Esophagus squamous epithelium (tissue), 4 donors: ENCODE data around the gene ZNF678.

ENCODE experiments used
- CTCF ChIP-seq, 6 experiments: fragments of 450-650 bp in 4 of 6; fragments of 200-600 bp in 2 of 6; sonication (generic) in 2 of 6; IDR thresholded peaks; one replicate each; pipeline ENCODE4 v1.5.1; 2016 to 2019; ENCODE audit warnings: antibody characterized with exemption in 6 of 6, mild to moderate bottlenecking in 4 of 6, moderate library complexity in 4 of 6
- POLR2A ChIP-seq, 4 donors: fragments of 450-650 bp; IDR thresholded peaks; one replicate each; pipeline ENCODE4 v1.6.1; 2017; ENCODE audit warnings: antibody characterized with exemption in 4 of 4, mild to moderate bottlenecking in 4 of 4, moderate library complexity in 3 of 4

- no peak for TF ChIP-seq CTCF (IDR thresholded peaks at IDR 0.05)
- TF ChIP-seq POLR2A (IDR thresholded peaks at IDR 0.05): no peak
Observed at GRCh38 chr1:227546598-227547309, 16.6 kb upstream of the ZNF678 start.
